GM12891 (cell line): ENCODE measurements around the gene REV1.
"Not testable (repeated sequence)": the region's sequence is repeated elsewhere in the genome, so short reads cannot be mapped to it uniquely, and the experiment has no call there.

Experiments used
- POLR2A ChIP-seq: IDR thresholded peaks from 2 replicates; pipeline ENCODE4 v1.6.1; 2011; ENCODE audit warnings: low read depth, low read length, control low read depth
- POLR2AphosphoS5 ChIP-seq: IDR thresholded peaks from 2 replicates; pipeline ENCODE4 v1.6.1; 2011; ENCODE audit warnings: low read depth, low read length, control low read depth
- POU2F2 ChIP-seq: IDR thresholded peaks from 2 replicates; pipeline ENCODE4 v1.6.1; 2011; ENCODE audit warnings: low read depth, mild to moderate bottlenecking, control low read depth, low read length, moderate library complexity
- SPI1 ChIP-seq: IDR thresholded peaks from 2 replicates; pipeline ENCODE4 v1.6.1; 2011; ENCODE audit warnings: low read depth, low read length, control low read depth
- TAF1 ChIP-seq: IDR thresholded peaks from 2 replicates; pipeline ENCODE4 v1.6.1; 2011; ENCODE audit warnings: low read depth, low read length, control low read depth

DNA sequence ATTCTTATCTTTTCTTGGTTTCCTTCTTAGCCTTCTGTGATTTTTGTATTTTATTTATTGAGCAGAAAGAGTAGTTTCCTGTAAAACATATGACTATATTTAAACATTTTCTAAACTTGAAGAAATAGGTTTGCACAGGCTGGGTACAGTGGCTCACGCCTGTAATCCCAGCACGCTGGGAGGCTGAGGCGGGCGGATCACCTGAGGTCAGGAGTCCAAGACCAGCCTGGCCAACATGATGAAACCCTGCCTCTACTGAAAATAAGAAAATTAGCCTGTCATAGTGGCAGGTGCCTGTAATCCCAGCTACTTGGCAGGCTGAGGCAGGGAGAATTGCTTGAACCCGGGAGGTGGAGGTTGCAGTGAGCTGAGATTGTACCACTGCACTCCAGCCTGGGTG, 121.0 kb downstream of the REV1 start:
- TF ChIP-seq POLR2A, POLR2AphosphoS5, SPI1, TAF1, POU2F2: not testable (repeated sequence)
